Erythroblast (primary cell): ENCODE results near the gene SH3D19.

Experiments used
- GATA1 ChIP-seq: IDR thresholded peaks from 2 replicates; pipeline ENCODE4 v1.6.1; 2011; ENCODE audit warnings: low read depth, mild to moderate bottlenecking, control low read depth, low read length, moderate library complexity
- POLR2A ChIP-seq: IDR thresholded peaks from 2 replicates; pipeline ENCODE4 v1.6.1; 2011; ENCODE audit warnings: mild to moderate bottlenecking, low read length

GRCh38 chr4:151142758-151143157, 182.6 kb downstream of the SH3D19 start:
- TF ChIP-seq POLR2A (no peak), GATA1 (no peak)
